ENCODE data around the gene RASGRP1. TPM values are rescaled to one million over a fixed set of nuclear protein-coding genes. Genes with fewer than 3 reads are reported as not detected.

Gene RASGRP1
- total and polyA plus RNA-seq, 10 donors: 1.5 to 25.0 (median 14.6) TPM

DNA sequence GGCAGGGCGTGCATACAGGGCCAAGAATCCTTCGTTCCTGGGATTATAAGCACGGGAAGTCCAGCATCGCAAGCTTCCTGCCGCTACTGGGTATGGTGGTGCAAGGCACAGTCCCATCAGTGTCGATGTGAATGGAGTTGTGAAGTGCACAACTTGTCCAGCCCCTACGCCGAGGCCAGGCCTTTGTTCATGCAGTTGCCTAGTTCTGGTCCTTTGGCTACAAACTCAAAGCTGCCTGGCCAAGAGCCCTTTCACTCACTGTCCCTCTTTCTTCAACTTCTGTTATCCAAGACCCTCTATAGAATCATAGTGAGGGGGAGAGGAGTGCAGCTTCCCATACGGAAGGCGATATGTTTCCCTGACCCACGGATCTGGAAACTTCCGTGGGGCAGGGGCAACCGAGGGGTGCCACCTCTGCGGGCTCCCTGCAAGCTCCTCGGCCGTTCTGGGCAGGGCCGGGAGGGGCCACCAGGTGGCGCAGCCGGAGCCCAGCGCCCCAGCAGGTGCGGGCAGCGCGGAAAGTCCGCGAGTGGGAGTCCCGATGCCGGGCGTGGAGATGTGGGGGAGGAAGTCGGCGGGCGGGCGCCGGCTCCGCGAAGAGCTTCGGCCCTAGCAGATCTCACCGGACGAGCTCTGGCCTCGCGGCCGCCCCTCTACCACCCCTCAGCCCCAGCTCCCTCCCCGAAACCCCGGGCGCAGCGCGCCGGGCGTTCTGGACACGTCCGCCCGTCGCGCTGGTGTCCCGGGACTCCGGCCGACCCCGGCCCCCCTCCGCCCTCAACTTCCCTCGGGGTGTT is 693 bp downstream of the RASGRP1 start:
- peaks cover 4 to 72% (median 52%) of the 10 kb centered on the region in 6 donors for H3K4me1 ChIP-seq
- H3K27me3 ChIP-seq (replicated peaks in 1 of 7): peaks cover 0 to 19% (median 7%) of the 10 kb centered on the region in 7 donors
- TF ChIP-seq, protein P1, sequence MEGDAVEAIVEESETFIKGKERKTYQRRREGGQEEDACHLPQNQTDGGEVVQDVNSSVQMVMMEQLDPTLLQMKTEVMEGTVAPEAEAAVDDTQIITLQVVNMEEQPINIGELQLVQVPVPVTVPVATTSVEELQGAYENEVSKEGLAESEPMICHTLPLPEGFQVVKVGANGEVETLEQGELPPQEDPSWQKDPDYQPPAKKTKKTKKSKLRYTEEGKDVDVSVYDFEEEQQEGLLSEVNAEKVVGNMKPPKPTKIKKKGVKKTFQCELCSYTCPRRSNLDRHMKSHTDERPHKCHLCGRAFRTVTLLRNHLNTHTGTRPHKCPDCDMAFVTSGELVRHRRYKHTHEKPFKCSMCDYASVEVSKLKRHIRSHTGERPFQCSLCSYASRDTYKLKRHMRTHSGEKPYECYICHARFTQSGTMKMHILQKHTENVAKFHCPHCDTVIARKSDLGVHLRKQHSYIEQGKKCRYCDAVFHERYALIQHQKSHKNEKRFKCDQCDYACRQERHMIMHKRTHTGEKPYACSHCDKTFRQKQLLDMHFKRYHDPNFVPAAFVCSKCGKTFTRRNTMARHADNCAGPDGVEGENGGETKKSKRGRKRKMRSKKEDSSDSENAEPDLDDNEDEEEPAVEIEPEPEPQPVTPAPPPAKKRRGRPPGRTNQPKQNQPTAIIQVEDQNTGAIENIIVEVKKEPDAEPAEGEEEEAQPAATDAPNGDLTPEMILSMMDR (IDR thresholded peaks at IDR 0.05 in 8 of 11, conservative IDR thresholded peaks at IDR 0.05 in 3 of 11): peak; percentile 65 to 97 (median 94)
- TF ChIP-seq POLR2AphosphoS5 (IDR thresholded peaks at IDR 0.05) (peak; percentile 52 to 69 (median 62)), POLR2A (IDR thresholded peaks at IDR 0.05) (no peak)
- intact Hi-C loops (cut with DNase I; ENCODE audit: low total_unique reads): loop anchor here (5.0 kb wide), 1 partner anchor 123 kb away; no protein-coding TSS in a partner anchor
- H3K4me3 ChIP-seq: peak overlapping the region; percentile 56 to 77 (median 67)
- DNase-seq: peak; percentile 97
- WGBS, 5 donors: 8 to 14% (median 9%) methylated on average over 27 to 59 of the region's 59 CpGs
- peaks cover 0 to 4% (median 0%) of the 10 kb centered on the region in 8 donors for H3K9me3 ChIP-seq
- H3K36me3 ChIP-seq: peaks cover 0 to 6% (median 0%) of the 10 kb centered on the region in 6 donors
- peak overlapping the region; percentile 74 to 95 (median 92) for H3K27ac ChIP-seq

DNA sequence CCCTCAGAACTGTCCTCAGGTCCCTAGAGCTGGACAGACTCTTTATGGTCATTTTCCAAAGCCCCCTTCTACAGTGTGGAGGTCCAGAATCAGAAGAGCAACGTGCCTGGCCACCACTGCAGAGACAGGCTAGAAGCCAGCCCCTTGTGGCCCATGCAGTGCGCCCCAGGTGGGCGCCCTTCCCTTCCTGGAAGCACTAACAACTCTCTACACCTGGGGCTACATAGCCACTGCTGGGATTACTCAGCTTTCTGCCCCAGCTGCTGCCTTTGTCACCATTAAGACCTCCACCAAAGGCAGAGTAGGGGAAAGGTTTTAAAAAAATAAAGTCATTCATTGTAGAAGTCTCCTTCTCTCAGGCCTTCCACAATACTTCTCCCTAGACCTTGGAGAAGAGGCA is 2.3 kb downstream of the RASGRP1 start:
- H3K4me1 ChIP-seq: peaks cover 4 to 88% (median 63%) of the 10 kb centered on the region in 6 donors
- H3K27me3 ChIP-seq (replicated peaks in 1 of 7): peaks cover 0 to 19% (median 7%) of the 10 kb centered on the region in 7 donors
- H3K36me3 ChIP-seq: peaks cover 0 to 13% (median 0%) of the 10 kb centered on the region in 6 donors
- H3K9me3 ChIP-seq: no peaks in the 10 kb centered on the region
- H3K27ac ChIP-seq: peak overlapping the region in 4 of 8 donors; percentile 93 to 95 (median 94)
- peak overlapping the region in 3 of 8 donors; percentile 68 to 77 (median 69) for H3K4me3 ChIP-seq
- intact Hi-C loops (cut with DNase I; ENCODE audit: low total_unique reads): loop anchor here (5.0 kb wide), 1 partner anchor 125 kb away; no protein-coding TSS in a partner anchor
- no peak for TF ChIP-seq POLR2AphosphoS5 (IDR thresholded peaks at IDR 0.05)
- TF ChIP-seq POLR2A (IDR thresholded peaks at IDR 0.05): no peak
- TF ChIP-seq, protein P1 (IDR thresholded peaks at IDR 0.05 in 8 of 11, conservative IDR thresholded peaks at IDR 0.05 in 3 of 11): no peak
- no peak for DNase-seq
- WGBS, 5 donors: 62 to 75% (median 68%) methylated on average over 3 of the region's 3 CpGs

DNA sequence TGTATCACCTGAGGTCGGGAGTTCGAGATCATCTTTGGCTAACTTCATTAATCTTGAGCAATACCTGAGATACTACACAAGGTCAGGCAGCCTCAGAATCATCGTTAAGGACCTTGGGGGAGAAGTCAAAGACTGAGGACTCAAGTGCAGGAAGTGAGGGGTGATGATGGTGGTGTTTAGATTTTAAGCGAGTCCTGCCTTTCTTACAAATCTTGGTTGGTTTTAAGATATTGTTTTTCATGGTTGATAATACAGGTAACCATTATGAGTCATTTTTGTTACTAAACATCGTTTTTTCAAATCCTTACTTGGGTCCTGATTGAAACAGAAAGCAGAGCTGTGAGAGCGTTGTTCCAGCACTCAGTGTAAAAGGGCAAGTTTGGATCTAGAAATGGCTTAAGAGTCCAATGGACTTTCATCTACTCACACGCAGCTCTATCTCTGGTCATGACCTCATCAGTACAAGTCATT is 4.1 kb downstream of the RASGRP1 start:
- no peak for DNase-seq
- Histone ChIP-seq H3K4me3 (peak overlapping the region in 1 of 8 donors; percentile 17), H3K4me1 (peaks cover 4 to 98% (median 70%) of the 10 kb centered on the region in 6 donors), H3K9me3 (no peaks in the 10 kb centered on the region), H3K27ac (peak overlapping the region in 4 of 8 donors; percentile 12 to 95 (median 94)), H3K36me3 (peaks cover 0 to 17% (median 0%) of the 10 kb centered on the region in 6 donors), H3K27me3 (replicated peaks in 1 of 7) (peaks cover 0 to 19% (median 7%) of the 10 kb centered on the region in 7 donors)
- intact Hi-C loops (cut with DNase I; ENCODE audit: low total_unique reads): loop anchor here (5.0 kb wide), 1 partner anchor 127 kb away; no protein-coding TSS in a partner anchor
- 64 to 78% (median 69%) methylated on average over 7 of the region's 7 CpGs for WGBS, 5 donors
- TF ChIP-seq POLR2A (IDR thresholded peaks at IDR 0.05) (no peak), POLR2AphosphoS5 (IDR thresholded peaks at IDR 0.05) (no peak)
- TF ChIP-seq, protein P1 (IDR thresholded peaks at IDR 0.05 in 8 of 11, conservative IDR thresholded peaks at IDR 0.05 in 3 of 11): no peak
